PC-9 (cell line): Measurements from ENCODE around the gene ADAMTS15. TPM values are rescaled to one million over a fixed set of nuclear protein-coding genes. Genes with fewer than 3 reads are reported as not detected.

Experiments
- BruUV-seq: library from RNA; stranded (reverse); fragments of 400-500 nt; replicated peaks from 2 replicates; lab custom pipeline; 2021; lab: Mats Ljungman, UMichigan
- CTCF ChIA-PET: fragments of 300-600 bp; sonication (Branson Sonifier 250); formaldehyde crosslinking; loops from one replicate; lab custom pipeline; 2022; ENCODE audit warnings: antibody characterized with exemption; lab: Charles Lee
- POLR2A ChIA-PET: fragments of 300-600 bp; sonication (Branson Sonifier 250); formaldehyde crosslinking; loops from one replicate; lab custom pipeline; 2022; ENCODE audit warnings: antibody characterized with exemption; ENCODE audit not compliant: unreplicated experiment; lab: Charles Lee
- DNase-seq, 2 experiments: peaks; one replicate each; pipeline versions ENCODE4 v3.0.0 to v3.0.0-alpha.2; 2015 to 2022; ENCODE audit warnings: mixed read lengths in 1 of 2
- H2AFZ ChIP-seq: fragments of 200-600 bp; sonication (generic); 2 replicates; pipeline ENCODE4 v1.8.1; 2017; ENCODE audit warnings: antibody characterized with exemption
- H3F3A ChIP-seq: fragments of 200-600 bp; sonication (generic); 2 replicates; pipeline ENCODE4 v1.8.1; 2017; ENCODE audit warnings: antibody characterized with exemption, mild to moderate bottlenecking, low read depth; ENCODE audit not compliant: insufficient read depth
- H3K27ac ChIP-seq: fragments of 200-600 bp; sonication (generic); 2 replicates; pipeline ENCODE4 v1.6.1; 2016; ENCODE audit warnings: mixed run types
- H3K27me3 ChIP-seq: fragments of 200-600 bp; sonication (generic); 2 replicates; pipeline ENCODE4 v1.6.1; 2016; ENCODE audit warnings: low read depth, mixed run types; ENCODE audit not compliant: insufficient read depth
- H3K36me3 ChIP-seq: fragments of 200-600 bp; sonication (generic); 2 replicates; pipeline ENCODE4 v1.6.1; 2016; ENCODE audit warnings: low read depth, mixed run types
- H3K4me1 ChIP-seq: fragments of 200-600 bp; sonication (generic); replicated peaks from 2 replicates; pipeline ENCODE4 v1.6.1; 2016; ENCODE audit warnings: mixed run types; ENCODE audit not compliant: insufficient read depth
- H3K4me2 ChIP-seq: fragments of 200-600 bp; sonication (generic); 2 replicates; pipeline ENCODE4 v1.6.1; 2017; ENCODE audit warnings: mixed run types
- H3K4me3 ChIP-seq: fragments of 200-600 bp; sonication (generic); 2 replicates; pipeline ENCODE4 v1.6.1; 2016; ENCODE audit warnings: mixed run types
- H3K79me2 ChIP-seq: fragments of 200-600 bp; sonication (generic); 2 replicates; pipeline ENCODE4 v1.6.1; 2017; ENCODE audit warnings: low read depth, mixed run types
- H3K9me2 ChIP-seq: fragments of 200-600 bp; sonication (generic); 2 replicates; pipeline ENCODE4 v1.8.1; 2017; ENCODE audit warnings: mild to moderate bottlenecking; ENCODE audit not compliant: insufficient read depth
- H3K9me3 ChIP-seq: fragments of 200-600 bp; sonication (generic); 2 replicates; pipeline ENCODE4 v1.8.1; 2016; ENCODE audit warnings: low read depth; ENCODE audit not compliant: insufficient read depth
- H4K20me1 ChIP-seq: fragments of 200-600 bp; sonication (generic); 2 replicates; pipeline ENCODE4 v1.8.1; 2017; ENCODE audit not compliant: insufficient read depth
- EZH2 ChIP-seq: fragments of 200-600 bp; sonication (generic); IDR thresholded peaks from 2 replicates; pipeline ENCODE4 v1.8.0; 2017; ENCODE audit warnings: antibody characterized with exemption, low read depth
- intact Hi-C: fragments of 100-400 bp; cut with micrococcal nuclease; formaldehyde crosslinking; loops from one replicate; pipeline ENCODE4 v1.10.0; 2022; ENCODE audit not compliant: unreplicated experiment
- total RNA-seq: library from RNA; stranded (reverse); gene quantifications from 2 replicates; pipeline ENCODE4 v1.2.3, GENCODE V29; 2021
- TF ChIP-seq, protein P1 (sequence below): fragments of 200-600 bp; sonication (generic); conservative IDR thresholded peaks from 2 replicates; pipeline ENCODE4 v1.6.1; 2017; ENCODE audit warnings: mixed run types, antibody characterized with exemption, mild to moderate bottlenecking, moderate library complexity

ADAMTS15 gene
- total RNA-seq, 1 experiment from 2014 or later, result 2.2 TPM

GRCh38 chr11:130469181-130469580 lies 20.7 kb downstream of the ADAMTS15 start:
- Histone ChIP-seq H3K27me3 (no peaks in the 10 kb centered on the region), H4K20me1 (no peaks in the 10 kb centered on the region), H3K4me1 (peaks cover 12% of the 10 kb centered on the region), H3K27ac (no peak overlapping the region), H3K36me3 (no peaks in the 10 kb centered on the region), H3F3A (0 out of 2 replicates have a peak, but pooled peaks cover 8% of the 10 kb centered on the region), H3K4me2 (no peak overlapping the region), H2AFZ (no peak overlapping the region), H3K9me2 (no peaks in the 10 kb centered on the region), H3K4me3 (no peak overlapping the region), H3K79me2 (no peaks in the 10 kb centered on the region), H3K9me3 (no peaks in the 10 kb centered on the region)
- POLR2A ChIA-PET, result no interaction called here
- intact Hi-C loops, result no loop called here
- no peak for TF ChIP-seq EZH2
- TF ChIP-seq, protein P1, sequence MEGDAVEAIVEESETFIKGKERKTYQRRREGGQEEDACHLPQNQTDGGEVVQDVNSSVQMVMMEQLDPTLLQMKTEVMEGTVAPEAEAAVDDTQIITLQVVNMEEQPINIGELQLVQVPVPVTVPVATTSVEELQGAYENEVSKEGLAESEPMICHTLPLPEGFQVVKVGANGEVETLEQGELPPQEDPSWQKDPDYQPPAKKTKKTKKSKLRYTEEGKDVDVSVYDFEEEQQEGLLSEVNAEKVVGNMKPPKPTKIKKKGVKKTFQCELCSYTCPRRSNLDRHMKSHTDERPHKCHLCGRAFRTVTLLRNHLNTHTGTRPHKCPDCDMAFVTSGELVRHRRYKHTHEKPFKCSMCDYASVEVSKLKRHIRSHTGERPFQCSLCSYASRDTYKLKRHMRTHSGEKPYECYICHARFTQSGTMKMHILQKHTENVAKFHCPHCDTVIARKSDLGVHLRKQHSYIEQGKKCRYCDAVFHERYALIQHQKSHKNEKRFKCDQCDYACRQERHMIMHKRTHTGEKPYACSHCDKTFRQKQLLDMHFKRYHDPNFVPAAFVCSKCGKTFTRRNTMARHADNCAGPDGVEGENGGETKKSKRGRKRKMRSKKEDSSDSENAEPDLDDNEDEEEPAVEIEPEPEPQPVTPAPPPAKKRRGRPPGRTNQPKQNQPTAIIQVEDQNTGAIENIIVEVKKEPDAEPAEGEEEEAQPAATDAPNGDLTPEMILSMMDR, result no peak
- no peak for DNase-seq
- BruUV-seq, result no TSS peak
- CTCF ChIA-PET, result no interaction called here

DNA sequence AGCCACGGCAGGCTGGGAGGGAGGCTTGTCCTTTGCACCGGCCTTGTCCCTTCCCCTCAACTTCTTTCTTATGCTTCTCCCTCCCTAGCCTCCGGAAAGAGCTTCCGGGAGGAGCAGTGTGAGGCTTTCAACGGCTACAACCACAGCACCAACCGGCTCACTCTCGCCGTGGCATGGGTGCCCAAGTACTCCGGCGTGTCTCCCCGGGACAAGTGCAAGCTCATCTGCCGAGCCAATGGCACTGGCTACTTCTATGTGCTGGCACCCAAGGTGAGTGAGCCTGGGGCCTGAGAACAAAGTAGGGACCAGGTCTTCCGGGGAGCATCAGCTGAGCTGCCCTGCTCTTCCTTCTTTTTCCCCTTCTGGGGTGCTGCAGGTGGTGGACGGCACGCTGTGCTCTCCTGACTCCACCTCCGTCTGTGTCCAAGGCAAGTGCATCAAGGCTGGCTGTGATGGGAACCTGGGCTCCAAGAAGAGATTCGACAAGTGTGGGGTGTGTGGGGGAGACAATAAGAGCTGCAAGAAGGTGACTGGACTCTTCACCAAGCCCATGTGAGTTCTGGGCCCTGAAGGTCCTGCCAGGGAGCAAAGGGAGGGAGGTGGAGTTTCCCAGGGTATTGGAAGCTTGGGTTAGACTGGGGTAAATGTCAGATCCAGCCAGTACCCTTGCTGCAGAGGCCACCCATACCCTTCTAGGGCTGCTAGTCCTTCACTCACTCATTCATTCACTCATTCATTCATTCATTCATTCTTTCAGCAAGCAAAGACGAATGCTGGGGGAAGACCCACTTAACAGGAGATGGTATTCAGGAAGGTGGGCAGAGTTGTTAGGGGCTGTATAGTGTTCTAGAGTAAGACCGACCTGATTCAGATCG lies 22.6 kb downstream of the ADAMTS15 start:
- CTCF ChIA-PET, result no interaction called here
- H3K9me3 ChIP-seq, result no peaks in the 10 kb centered on the region

DNA sequence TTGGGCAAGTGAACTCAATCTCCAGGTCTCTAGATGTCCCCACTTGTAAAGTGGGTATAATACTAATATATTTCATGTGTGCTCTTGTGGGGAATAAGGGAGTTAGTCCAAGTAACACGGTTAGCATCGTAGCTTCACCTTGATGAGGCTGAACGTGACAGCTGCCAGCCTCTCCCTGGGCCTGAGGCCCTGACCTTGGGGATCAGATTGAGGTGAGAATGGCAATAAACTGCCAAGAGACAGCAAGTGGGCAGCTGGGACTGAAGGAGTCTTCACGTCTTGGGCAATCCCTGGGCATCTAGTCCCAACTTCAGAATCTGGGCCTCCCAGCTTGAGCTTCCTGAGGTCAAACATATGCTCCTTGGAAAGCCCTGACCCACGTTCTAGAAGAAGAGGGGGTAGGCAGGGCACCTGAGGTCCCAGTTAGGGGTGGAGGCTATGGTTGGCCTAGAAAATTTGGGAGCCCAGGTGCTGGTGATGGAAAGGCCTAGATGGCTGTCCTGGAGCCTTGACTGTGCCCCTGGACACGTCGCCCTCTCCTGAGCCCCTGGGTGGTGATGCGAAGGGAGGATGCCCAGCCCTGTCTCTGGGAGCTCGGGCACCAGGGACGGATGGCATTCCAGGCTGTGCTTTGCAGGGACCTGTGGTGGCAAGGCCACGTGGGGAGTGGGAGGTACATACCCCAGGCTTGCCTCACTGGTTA lies 23.4 kb downstream of the ADAMTS15 start:
- no peak for DNase-seq
- H4K20me1 ChIP-seq, result no peaks in the 10 kb centered on the region
- no peaks in the 10 kb centered on the region for H3K27me3 ChIP-seq
- H3K9me2 ChIP-seq, result no peaks in the 10 kb centered on the region
- ChIA-PET CTCF (no interaction called here), POLR2A (no interaction called here)
- no peak overlapping the region for H2AFZ ChIP-seq
- no peaks in the 10 kb centered on the region for H3K79me2 ChIP-seq
- no peak overlapping the region for H3K27ac ChIP-seq
- H3F3A ChIP-seq, result no peaks in the 10 kb centered on the region
- no TSS peak for BruUV-seq
- H3K4me3 ChIP-seq, result no peak overlapping the region
- no peak overlapping the region for H3K4me2 ChIP-seq
- peaks cover 1% of the 10 kb centered on the region; the same call in 1 of the 2 replicates for H3K4me1 ChIP-seq
- H3K9me3 ChIP-seq, result no peaks in the 10 kb centered on the region
- no peaks in the 10 kb centered on the region for H3K36me3 ChIP-seq
- intact Hi-C loops, result loop anchor here (10.0 kb wide), 1 partner anchor 163 kb away; no protein-coding TSS in a partner anchor
- no peak for TF ChIP-seq EZH2
- TF ChIP-seq, protein P1, result no peak

More for the DNA sequence above, 22.6 kb downstream of the ADAMTS15 start:
- BruUV-seq, result no TSS peak
- TF ChIP-seq, protein P1, result no peak
- no peak for TF ChIP-seq EZH2
- Histone ChIP-seq H3K4me2 (no peak overlapping the region), H3K4me1 (no peaks in the 10 kb centered on the region), H3K9me2 (no peaks in the 10 kb centered on the region), H2AFZ (no peak overlapping the region), H3K27me3 (no peaks in the 10 kb centered on the region), H3K79me2 (no peaks in the 10 kb centered on the region), H3K4me3 (no peak overlapping the region), H3K36me3 (no peaks in the 10 kb centered on the region), H4K20me1 (no peaks in the 10 kb centered on the region), H3K27ac (no peak overlapping the region), H3F3A (no peaks in the 10 kb centered on the region)
- POLR2A ChIA-PET, result no interaction called here
- intact Hi-C loops, result loop anchor here (10.0 kb wide), 1 partner anchor 164 kb away; no protein-coding TSS in a partner anchor
- no peak for DNase-seq
